Activated CD4-positive, alpha-beta T cell treated with anti-CD3 and anti-CD28 coated beads, Interleukin-2, amount 50 U/mL, for 16 hours (primary cell): Measurements from ENCODE around the gene BMERB1.
A peak's percentile ranks its signal among the peaks of the same experiment; 100 is the strongest.
"Not testable (repeated sequence)": the region's sequence is repeated elsewhere in the genome, so short reads cannot be mapped to it uniquely, and the experiment has no call there.

Experiments
- DNase-seq: peaks from one replicate; pipeline ENCODE4 v3.0.0-alpha.2; 2020

Gene BMERB1

DNA sequence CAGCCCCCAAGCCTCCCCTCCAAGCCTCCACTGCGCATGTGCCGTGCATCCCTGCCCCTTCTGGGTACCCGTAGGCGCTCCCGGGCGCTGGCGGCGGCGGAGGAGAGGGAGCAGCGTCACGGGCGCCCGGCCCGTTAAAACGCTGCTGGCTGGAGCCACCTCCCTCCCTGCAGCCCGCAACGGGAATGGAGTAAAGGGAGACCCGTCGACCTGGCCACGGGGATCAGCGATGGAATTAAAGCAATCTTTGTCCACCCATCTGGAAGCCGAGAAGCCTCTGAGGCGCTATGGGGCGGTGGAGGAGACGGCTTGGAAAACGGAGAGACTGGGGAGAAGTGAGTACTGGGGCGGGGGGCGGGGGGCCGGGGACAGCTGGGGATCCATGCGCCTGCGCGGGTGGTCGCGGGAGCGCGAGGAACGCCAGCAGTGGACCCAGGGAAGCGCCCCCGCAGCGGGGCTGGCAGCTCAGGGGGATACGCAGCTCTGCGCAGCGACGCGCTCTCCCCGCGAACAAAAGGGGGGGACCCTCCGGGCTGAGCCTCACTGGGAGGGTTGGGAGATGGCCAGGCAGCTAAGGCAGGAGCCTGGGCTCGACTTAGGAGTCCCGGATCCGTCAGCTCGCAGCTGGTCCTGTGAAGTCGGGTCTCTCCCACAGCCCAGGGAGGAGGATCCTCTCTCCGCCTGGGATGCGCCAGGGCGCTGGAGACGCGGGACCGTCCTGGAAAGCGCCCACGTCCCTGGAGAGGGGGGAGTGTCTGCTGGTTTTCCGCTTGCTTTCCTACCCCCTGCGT is at the start of gene BMERB1:
TSS of gene BMERB1 (plus strand) at position 164 of the 791 bp plus-strand sequence. CDS start at position 230, 66 bp downstream.
- peak; percentile 77 for DNase-seq

DNA sequence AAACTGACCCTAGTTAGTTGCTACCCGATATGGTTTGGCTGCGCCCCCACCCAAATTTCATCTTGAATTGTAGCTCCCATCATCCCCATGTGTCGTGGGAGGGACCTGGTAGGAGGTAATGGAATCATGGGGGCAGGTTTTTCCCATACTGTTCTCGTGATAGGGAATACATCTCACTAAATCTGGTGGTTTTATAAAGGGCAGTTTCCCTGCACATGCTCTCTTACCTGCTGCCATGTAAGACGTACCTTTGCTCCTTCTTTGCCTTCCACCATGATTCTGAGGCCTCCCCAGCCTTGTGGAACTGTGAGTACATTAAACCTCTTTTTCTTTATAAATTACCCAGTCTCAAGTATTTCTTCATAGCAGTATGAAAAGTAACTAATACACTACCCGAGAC is 46.3 kb upstream of the BMERB1 start:
- not testable (repeated sequence) for DNase-seq

DNA sequence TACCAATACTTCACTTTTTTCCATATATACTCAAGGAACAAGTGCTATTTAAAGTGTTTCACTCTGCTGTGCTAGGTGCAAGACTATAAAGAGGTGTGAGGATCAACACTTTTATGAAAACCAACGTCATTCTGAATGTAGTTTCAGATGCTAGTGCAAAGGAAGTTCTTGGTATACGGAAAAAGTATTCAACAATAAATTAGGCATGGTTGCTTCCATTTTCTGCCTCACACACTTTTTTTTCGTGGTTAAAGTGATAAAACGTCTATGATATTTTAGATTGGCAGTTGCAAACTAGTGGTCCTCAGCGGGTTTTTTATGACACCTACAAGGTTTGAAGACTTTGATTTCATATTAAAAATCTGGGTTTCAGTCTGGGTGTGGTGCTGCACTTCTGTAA is 44.5 kb upstream of the BMERB1 start:
- not testable (repeated sequence) for DNase-seq

DNA sequence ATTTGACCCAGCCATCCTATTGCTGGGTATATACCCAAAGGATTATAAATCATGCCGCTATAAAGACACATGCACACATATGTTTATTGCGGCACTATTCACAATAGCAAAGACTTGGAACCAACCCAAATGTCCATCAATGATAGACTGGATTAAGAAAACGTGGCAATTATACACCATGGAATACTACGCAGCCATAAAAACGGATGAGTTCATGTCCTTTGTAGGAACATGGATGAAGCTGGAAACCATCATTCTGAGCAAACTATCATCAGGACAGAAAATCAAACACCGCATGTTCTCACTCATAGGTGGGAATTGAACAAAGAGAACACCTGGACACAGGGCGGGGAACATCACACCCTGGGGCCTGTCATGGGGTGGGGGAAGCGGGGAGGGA is 41.4 kb upstream of the BMERB1 start:
- not testable (repeated sequence) for DNase-seq

DNA sequence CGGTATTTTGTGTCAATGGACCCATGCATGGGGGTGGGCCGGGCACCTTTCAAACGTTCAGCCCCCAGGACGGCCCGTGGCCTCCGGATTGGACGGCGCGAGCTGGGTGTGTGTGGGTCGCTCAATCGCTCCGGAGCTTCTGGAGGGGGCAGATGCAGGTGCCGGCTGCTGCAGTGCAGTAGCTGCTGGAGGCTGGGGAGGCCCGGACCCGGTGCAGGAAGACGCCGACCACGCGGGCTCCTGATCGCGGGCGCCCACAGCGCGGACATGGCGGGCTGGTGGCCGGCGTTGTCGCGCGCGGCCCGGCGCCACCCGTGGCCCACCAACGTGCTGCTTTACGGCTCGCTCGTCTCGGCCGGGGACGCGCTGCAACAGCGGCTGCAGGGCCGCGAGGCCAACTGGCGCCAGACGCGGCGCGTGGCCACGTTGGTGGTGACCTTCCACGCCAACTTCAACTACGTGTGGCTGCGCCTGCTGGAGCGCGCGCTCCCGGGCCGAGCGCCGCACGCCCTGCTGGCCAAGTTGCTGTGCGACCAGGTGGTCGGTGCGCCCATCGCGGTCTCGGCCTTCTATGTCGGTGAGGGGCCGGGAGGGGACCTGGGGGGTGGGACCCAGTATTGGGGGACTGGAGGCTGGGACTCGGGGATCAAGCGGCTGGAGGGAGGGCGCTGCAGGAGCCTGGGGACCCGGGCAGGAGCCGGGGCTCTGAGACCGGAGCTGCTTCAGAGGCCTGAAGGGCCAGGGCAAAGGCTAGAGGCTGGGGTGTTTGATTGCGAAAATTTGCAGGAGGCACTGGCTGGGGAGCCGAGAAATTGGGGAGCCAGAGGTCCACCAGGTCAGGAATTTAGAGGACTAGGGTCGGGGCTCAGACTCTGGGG is 38.5 kb upstream of the BMERB1 start, which contains the start of gene MPV17L:
TSS of gene MPV17L (plus strand) at position 124 of the 878 bp plus-strand sequence. CDS start at position 268, 144 bp downstream.
- not testable (repeated sequence) for DNase-seq

DNA sequence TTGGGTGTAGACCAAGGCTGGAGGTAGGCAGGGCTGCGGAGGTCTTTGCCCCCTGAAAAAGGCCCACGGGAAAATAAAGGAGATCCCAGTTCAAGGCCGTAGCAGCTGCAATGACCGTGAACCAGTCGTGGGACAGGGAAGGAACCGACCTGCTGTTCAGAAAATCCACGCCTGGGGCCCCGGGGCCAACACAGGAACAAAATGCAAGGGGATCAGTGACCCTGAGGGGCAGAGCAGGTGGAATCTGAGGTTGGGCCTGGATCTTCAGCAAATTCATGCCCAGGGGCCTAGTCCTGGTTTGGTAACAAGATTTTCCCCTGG is 37.9 kb upstream of the BMERB1 start:
- DNase-seq: not testable (repeated sequence)

DNA sequence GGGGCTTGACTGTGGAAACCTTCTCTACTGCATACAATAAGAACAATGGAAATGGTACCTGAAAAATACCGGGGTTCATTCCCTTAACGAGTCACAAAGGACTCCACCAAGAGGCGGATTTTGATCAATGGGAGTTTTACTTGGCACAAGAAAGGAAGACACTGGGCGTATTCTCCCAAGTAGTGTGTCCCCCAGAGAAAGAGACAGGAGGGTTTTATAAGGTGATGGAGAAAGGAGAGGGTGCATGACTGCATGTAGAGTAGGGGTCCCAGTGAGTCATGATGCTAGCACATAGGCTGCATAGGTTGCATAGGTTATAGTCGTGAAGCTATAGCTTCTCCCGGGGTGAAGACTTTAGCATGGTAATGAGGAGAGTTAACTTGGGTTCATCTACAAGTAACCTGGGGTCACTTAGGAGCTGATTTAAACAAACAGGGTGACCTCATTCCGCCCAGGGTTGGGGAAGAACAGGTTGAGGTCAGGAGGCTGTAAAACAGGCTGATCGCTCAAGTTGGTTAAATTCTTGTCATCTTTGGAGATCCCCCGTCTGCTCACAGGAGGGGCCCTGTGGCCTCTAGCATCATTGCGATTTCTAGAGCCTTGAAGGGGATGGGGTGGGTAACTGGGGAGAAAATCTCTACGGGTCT is 37.3 kb upstream of the BMERB1 start:
- no peak for DNase-seq

DNA sequence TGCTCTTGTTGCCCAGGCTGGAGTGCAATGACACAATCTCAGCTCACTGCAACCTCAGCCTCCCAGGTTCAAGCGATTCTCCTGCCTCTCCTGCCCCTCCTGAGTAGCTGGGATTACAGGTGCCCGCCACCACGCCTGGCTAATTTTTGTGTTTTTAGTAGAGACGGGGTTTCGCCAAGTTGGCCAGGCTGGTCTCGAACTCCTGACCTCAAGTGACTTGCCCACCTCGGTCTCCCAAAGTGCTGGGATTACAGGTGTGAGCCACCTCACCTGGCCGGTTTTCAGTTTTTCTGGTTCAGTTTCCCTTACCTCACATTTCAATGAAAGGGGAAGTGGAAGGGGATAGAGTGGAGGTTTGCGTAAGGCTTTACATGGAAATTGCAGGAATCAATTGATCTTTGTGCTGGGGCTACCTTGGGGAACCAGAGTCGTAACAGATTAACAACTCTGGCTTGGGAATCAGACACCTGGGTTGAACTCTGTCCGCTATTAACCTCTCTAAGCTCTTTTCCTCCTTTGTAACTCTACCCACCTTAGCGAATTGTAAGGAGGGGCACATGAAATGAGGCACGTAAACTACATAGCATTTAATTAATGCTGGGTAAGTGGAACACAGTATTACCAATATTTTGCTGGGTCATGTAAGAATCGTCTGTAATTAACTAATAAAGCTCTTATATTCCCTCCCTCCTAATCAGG is 35.6 kb upstream of the BMERB1 start:
- DNase-seq: no peak

DNA sequence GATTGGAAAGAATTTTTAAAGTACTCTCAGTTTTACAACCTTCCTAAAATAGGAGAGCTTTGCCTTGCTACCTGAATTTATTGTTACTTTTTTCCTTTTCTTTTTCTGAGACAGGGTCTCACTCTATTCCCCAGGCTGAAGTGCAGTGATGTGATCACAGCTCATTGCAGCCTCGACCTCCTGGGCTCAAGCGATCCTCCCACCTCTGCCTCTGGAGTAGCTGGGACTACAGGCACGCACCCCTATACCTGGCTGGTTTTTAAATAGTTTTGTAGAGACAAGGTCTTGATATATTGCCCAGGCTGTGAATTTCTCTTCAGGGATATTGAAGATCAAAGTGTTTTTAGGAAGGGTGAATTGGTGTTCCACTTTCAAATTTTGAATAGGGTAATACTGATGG is 35.1 kb upstream of the BMERB1 start:
- DNase-seq: no peak

DNA sequence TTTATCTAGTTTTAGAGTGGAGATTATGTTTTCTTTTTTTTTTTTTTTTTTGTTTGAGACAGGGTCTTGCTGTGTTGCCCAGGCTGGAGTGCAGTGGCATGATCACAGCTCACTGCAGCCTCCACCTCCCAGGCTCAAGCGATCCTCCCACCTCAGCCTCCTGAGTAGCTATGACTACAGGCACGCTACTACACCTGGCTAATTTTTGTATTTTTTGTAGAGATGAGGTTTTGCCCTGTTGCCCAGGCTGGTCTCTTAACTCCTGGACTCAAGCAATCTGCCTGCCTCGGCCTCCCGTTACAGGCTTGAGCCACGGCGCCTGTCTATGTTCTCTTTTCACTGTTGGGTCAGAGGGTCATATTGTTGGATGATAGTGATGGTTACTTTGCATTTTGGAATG is 34.1 kb upstream of the BMERB1 start:
- not testable (repeated sequence) for DNase-seq

DNA sequence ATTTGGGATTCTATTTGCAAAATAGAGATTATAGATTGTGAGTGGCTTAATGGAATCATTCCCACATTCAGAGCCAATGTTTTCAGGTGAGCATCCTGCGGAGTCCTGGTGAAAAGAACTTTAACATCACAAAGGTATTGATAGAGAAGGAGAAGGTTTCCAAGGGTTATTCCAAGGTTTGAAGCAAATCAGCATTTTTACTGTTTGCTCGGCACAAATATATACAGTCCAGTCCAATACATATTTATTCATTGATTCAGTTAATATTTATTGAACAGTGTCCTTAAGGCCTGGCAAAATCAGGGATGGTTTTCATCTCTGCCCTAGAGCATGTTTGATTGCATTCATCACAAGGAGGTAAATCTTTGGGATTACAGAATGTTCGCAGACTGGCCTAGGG is 32.4 kb upstream of the BMERB1 start:
- DNase-seq: no peak

DNA sequence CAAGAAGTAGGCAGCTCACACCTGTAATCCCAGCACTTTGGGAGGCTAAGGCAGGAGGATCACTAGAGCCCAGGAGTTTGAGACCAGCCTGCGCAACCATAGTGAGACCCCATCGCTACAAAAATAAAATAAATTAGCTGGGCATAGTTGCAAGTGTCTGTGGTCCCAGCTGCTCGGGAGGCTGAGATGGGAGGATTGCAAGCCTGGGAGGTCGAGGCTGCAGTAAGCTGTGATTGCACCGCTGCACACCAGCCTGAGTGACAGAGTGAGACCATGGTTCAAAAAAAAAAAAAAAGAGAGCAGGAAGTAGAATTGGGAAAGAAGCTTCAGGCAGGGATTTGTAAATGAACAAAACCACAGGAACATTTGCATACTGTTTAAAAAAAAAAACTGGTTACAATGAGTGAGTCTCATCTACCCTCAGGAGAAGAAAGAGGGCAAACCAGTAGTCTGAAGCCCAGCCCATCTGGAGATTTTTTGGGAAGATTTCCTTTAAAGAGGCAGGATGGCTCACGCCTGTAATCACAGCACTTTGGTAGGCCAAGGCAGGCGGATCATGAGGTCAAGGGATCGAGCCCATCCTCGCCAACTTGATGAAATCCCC is 30.9 kb upstream of the BMERB1 start:
- DNase-seq: no peak

DNA sequence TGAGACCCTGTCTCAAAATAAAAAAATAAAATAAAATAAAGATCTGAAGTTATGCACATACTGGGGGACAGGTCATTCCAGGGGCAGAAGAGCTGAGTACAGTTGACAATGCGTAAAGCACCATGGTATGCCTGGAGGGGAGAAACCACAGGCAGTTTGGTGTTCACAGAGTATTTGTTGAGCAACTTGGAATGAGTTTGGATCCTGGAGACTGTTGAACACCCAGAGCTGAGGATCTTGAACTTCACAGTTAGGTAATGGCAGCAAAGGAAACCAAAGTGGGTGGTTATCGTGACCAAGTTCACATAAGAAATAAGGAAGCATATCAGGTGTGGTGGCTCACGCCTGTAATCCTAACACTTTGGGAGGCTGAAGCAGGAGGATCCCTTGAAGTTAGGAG is 30.3 kb upstream of the BMERB1 start:
- not testable (repeated sequence) for DNase-seq

DNA sequence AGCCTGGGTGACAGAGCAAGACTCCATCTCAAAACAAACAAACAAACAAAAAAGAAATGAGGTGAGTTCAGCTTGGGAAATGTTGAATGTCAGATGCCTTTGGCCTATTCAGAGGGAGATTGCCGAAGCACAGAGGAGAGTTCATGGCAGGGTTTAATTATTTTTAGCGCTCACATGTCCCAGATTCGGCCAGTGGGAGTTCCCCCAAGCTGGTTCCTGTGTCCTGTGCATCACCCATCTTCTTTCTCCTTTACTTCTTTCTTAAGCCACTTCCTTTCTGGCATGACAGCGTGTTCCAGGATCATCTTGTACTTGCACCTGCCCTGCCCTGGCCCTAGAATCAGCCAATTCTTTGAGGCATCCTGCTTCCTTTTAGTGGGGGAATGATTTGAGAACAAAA is 29.6 kb upstream of the BMERB1 start:
- no peak for DNase-seq

DNA sequence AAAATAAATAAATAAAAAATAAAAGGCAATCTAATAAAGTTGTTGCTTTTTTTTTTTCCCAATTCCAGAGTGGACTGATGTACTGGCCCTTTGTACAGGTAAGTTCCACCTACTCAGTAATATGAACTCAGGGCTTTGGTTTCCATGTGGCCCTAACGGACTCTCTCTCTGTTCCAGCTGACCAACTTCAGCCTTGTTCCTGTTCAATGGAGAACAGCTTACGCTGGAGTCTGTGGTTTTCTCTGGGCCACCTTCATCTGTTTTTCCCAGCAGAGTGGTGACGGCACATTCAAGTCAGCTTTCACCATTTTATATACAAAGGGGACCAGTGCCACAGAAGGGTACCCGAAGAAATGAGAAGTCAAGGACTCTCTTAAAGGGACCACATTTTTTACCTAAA is 26.6 kb upstream of the BMERB1 start:
- not testable (repeated sequence) for DNase-seq

DNA sequence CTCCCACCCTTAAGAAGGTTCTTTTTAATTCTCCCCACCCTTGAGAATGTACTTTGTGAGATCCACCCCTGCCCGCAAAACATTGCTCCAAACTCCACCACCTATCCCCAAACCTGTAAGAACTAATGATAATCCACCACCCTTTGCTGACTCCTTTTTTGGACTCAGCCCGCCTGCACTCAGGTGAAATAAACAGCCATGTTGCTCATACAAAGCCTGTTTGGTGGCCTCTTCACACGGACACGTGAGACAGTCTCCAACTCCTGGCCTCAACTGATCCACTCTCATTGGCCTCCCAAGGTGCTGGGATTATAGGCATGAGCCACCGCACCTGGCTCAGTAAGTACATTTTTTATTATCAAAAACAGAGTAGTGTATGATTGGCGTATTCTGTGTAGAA is 24.9 kb upstream of the BMERB1 start:
- not testable (repeated sequence) for DNase-seq

DNA sequence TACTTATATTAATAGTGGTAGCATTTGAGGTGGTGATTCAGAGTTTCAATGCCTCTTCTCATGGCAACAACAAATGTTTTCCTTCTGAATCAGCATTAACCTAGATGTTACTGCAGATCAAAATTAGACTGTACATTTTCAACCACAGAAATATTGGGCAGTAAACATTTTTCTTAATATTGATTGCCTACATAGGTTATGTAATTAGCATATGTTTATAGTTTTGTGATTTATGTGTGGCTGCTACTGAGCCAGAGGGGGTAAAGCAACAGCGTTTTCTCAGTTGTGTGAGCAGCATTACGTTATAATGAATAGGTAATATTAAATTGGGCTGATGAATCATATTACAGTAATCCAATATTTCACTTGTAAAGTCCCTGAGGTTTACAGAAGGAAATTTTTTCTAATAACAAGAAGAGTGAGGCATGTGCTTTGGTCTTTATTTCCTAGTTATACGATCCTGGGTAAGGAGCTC is 18.8 kb upstream of the BMERB1 start:
- DNase-seq: no peak

DNA sequence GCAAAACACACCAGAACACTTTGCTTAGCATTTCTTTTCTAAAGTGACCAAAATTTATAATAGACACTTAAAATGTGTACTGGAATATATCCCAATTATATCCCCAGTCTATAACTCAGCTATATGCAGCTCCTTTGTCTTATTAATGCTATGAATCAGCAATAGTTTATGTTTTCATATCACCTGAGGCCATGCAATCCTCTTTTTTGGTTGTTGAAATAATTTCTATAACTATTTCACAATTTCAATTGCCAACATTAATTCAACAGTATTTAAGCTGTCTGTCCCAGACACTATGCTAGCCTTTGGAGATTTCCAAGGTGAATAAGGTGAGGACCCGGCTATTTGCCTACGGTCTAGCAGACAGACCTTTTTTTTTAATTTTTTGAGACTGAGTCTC is 17.2 kb upstream of the BMERB1 start:
- no peak for DNase-seq

DNA sequence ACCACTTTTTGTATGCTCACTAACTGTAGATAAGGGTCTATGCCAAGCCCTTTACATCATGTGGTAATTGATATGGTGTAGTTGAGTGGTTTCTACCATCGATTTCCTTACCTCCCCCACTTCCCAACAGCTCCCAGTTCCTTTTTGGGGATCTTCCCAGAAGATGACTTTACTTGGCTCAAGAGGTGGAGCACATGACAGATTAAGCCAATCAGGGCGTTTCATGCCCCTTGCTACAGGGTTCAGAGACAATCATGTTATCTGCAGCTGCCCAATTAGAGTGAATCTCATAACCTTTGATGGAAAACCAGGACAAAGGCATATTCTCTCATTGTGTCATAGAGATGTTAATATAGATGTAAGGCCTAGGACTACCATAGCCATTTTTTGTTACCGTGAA is 16.2 kb upstream of the BMERB1 start:
- no peak for DNase-seq

DNA sequence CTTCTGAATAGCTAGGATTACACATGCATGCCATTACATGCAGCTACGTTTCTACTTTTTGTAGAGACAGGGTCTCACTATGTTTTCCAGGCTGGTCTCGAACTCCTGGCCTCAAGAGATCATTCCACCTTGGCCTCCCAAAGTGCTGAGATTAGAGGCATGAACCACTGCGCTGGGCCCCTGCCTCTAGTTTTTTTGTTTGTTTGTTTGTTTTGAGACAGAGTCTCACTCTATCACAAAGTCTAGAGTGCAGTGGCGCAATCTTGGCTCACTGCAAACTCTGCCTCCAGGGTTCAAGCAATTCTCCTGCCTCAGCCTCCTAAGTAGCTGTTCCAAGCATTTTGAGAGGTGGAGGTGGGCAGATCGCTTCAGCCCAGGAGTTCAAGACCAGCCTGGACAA is 12.7 kb upstream of the BMERB1 start:
- DNase-seq: not testable (repeated sequence)

DNA sequence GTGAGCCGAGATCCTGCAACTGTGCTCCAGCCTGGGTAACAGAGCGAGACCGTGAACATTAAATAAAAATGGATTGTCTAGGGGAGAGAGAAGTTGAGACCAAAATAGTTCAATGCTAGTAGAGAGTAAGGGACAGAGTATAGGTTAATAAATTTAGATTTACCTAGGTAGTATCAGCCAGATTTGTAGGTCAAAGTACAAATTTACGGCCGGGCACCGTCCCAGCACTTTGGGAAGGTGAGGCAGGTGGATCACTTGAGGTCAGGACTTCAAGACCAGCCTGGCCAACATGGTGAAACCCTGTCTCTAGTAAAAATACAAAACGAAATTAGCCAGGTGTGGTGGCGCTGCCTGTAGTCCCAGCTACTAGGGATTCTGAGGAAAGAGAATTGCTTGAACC is 12.2 kb upstream of the BMERB1 start:
- DNase-seq: no peak

DNA sequence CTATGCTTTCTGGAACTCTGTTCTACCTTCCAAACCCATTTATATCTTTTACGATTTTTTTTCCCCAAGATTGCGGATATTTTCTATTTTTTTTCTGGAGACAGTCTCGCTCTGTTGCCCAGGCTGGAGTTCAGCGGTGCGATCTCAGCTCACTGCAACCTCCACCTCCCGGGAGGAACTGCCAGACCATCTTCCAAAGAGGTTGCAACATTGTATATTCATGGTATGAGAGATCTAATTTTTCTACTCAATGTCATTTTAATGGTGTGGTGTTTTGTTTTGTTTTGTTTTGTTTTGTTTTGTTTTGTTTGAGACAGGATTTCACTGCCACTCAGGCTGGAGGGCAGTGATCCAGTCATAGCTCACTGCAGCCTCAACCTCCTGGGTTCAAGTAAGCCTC is 8.5 kb upstream of the BMERB1 start:
- DNase-seq: no peak
